A673 (cell line): ENCODE results near the gene SURF1. TPM values are rescaled to one million over a fixed set of nuclear protein-coding genes. Genes with fewer than 3 reads are reported as not detected.

Experiments
- BruUV-seq: library from RNA; stranded (reverse); fragments of 400-500 nt; replicated peaks from 2 replicates; lab custom pipeline; 2021; lab: Mats Ljungman, UMichigan
- CTCF ChIA-PET: fragments of 300-600 bp; sonication (Branson Sonifier 250); formaldehyde crosslinking; loops from one replicate; lab custom pipeline; 2022; ENCODE audit warnings: antibody characterized with exemption; lab: Charles Lee
- POLR2A ChIA-PET: fragments of 300-600 bp; sonication (Branson Sonifier 250); formaldehyde crosslinking; loops from one replicate; lab custom pipeline; 2022; ENCODE audit warnings: antibody characterized with exemption; ENCODE audit not compliant: low non-redundant PET; lab: Charles Lee
- DNase-seq: peaks from one replicate; pipeline ENCODE4 v3.0.0-alpha.2; 2015; ENCODE audit warnings: low spot score
- H3K27ac ChIP-seq: fragments of 200-600 bp; sonication (generic); 2 replicates; pipeline ENCODE4 v1.5.1; 2016; ENCODE audit warnings: mixed run types, low read depth, mild to moderate bottlenecking, mixed read lengths, antibody characterized with exemption, low read length; ENCODE audit not compliant: poor library complexity, severe bottlenecking
- H3K27me3 ChIP-seq: fragments of 200-600 bp; sonication (generic); replicated peaks from 2 replicates; pipeline ENCODE4 v1.6.1; 2017; ENCODE audit warnings: mixed run types, low read depth, mild to moderate bottlenecking, mixed read lengths, antibody characterized with exemption, low read length; ENCODE audit not compliant: insufficient read depth, poor library complexity
- H3K36me3 ChIP-seq: fragments of 200-600 bp; sonication (generic); 2 replicates; pipeline ENCODE4 v1.6.1; 2016; ENCODE audit warnings: mixed run types, mild to moderate bottlenecking, mixed read lengths, antibody characterized with exemption, low read length; ENCODE audit not compliant: insufficient read depth, poor library complexity, severe bottlenecking
- H3K4me1 ChIP-seq: fragments of 200-600 bp; sonication (generic); 2 replicates; pipeline ENCODE4 v1.6.1; 2017; ENCODE audit warnings: mixed run types, mild to moderate bottlenecking, mixed read lengths, antibody characterized with exemption, low read length; ENCODE audit not compliant: insufficient read depth, poor library complexity, severe bottlenecking
- H3K4me3 ChIP-seq: fragments of 200-600 bp; sonication (generic); 2 replicates; pipeline ENCODE4 v1.5.1; 2016; ENCODE audit warnings: low read depth, mixed run types, mild to moderate bottlenecking, mixed read lengths, low read length; ENCODE audit not compliant: poor library complexity, severe bottlenecking
- H3K9me3 ChIP-seq: fragments of 200-600 bp; sonication (generic); 2 replicates; pipeline ENCODE4 v1.6.1; 2016; ENCODE audit warnings: mixed run types, low read depth, mild to moderate bottlenecking, mixed read lengths, antibody characterized with exemption, low read length; ENCODE audit not compliant: poor library complexity, severe bottlenecking
- CTCF ChIP-seq: fragments of 300-800, 200-600 bp; sonication (generic); conservative IDR thresholded peaks from 2 replicates; pipeline ENCODE4 v1.5.1; 2017; ENCODE audit warnings: low read depth, mild to moderate bottlenecking, antibody characterized with exemption, low read length, moderate library complexity, mixed read lengths
- EZH2 ChIP-seq: fragments of 200-600 bp; sonication (generic); IDR thresholded peaks from 2 replicates; pipeline ENCODE4 v1.6.1; 2017; ENCODE audit warnings: borderline replicate concordance, low read depth, mild to moderate bottlenecking, mixed read lengths, antibody characterized with exemption, low read length; ENCODE audit not compliant: poor library complexity, severe bottlenecking
- intact Hi-C: fragments of 100-400 bp; cut with micrococcal nuclease; formaldehyde crosslinking; loops from one replicate; pipeline ENCODE4 v1.10.0; 2022; ENCODE audit not compliant: unreplicated experiment
- total RNA-seq: library from RNA; stranded (reverse); gene quantifications from 2 replicates; pipeline ENCODE4 v1.2.3, GENCODE V29; 2021

SURF1 gene
- total RNA-seq, 1 experiment from 2014 or later, result 41.6 TPM

GRCh38 chr9:133342570-133342969, 13.7 kb downstream of the SURF1 start:
- TF ChIP-seq EZH2 (no peak), CTCF (no peak; the same call in 1 of the 2 replicates)
- ChIA-PET POLR2A (no interaction called here), CTCF (no interaction called here)
- Histone ChIP-seq H3K4me3 (no peak overlapping the region), H3K27ac (no peak overlapping the region), H3K36me3 (peaks cover 66% of the 10 kb centered on the region), H3K27me3 (no peaks in the 10 kb centered on the region), H3K9me3 (no peaks in the 10 kb centered on the region), H3K4me1 (peaks cover 7% of the 10 kb centered on the region)
- BruUV-seq, result no TSS peak
- no peak for DNase-seq
- intact Hi-C loops, result no loop called here

DNA sequence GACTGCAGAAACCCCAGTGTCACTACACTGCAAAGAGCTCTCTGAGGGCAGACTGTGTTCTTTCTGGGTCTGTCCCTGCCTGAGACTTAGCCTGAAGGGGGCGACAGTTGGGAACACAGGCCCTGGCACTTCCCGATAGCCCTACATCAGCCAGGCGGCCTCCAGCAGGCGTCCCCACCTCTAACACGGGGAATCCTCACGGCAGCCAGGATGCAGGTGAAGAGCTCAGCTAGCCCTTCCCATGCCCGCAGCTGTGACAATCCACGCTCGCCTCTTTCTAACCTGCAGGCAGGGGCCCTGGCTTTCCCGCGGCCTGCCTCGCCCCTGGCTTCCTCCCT, 14.2 kb downstream of the SURF1 start:
- no peak overlapping the region for H3K4me3 ChIP-seq
- peaks cover 8% of the 10 kb centered on the region for H3K4me1 ChIP-seq
- H3K36me3 ChIP-seq, result peaks cover 66% of the 10 kb centered on the region
- POLR2A ChIA-PET, result no interaction called here
- H3K27me3 ChIP-seq, result no peaks in the 10 kb centered on the region
- TF ChIP-seq CTCF, result peak; percentile 40
- no peak for TF ChIP-seq EZH2
- peak; percentile 23 for DNase-seq
- intact Hi-C loops, result no loop called here
- H3K9me3 ChIP-seq, result no peaks in the 10 kb centered on the region
- BruUV-seq, result no TSS peak
- CTCF ChIA-PET, result interaction anchor here (0.5 kb wide), 1 partner anchor 22 kb away, joined by 7 read pairs; no protein-coding TSS in a partner anchor
- no peak overlapping the region for H3K27ac ChIP-seq

DNA sequence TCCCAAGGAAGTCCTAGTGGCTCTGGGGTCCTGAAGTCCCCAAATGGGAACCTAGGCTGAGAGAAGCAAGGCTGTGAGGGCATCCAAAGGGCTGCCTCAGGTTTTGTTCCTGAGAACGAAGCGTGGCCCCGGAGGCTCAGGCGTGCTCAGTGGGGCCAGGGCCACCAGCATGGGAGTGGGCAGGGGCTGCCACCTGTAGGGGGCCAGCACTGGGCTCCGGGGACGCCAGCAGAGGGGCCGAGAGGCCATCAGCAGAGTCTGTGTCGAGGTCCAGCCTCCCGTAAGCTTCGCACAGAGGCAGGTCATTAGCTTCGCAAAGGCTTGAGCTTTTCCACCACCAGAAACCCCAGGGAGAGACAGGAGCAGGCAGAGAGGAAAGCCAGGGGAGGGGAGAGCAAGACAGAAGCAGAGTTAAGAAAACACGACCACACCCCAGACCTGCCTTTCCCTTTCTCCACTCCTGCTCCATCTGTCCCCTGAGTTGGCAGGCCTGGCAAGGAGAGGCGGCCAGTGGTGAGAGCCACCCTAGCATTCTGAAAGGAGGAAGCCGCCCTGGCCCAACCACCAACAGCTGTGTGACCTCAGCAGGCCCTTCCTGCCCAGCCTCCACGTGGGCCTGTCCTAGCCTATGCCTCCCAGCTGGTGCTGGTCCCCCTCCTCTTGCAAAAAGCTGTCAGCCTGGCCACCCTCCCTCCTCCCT, 14.8 kb downstream of the SURF1 start:
- Histone ChIP-seq H3K4me1 (peaks cover 8% of the 10 kb centered on the region), H3K27me3 (no peaks in the 10 kb centered on the region), H3K27ac (no peak overlapping the region), H3K9me3 (no peaks in the 10 kb centered on the region), H3K36me3 (peaks cover 66% of the 10 kb centered on the region), H3K4me3 (no peak overlapping the region)
- BruUV-seq, result no TSS peak
- DNase-seq, result no peak
- ChIA-PET POLR2A (no interaction called here), CTCF (interaction anchor here (0.5 kb wide), 1 partner anchor 23 kb away, joined by 7 read pairs; no protein-coding TSS in a partner anchor)
- TF ChIP-seq CTCF, result no peak
- TF ChIP-seq EZH2, result no peak
- intact Hi-C loops, result no loop called here
